ENCODE measurements around the gene SEMA4B. TPM values are rescaled to one million over a fixed set of nuclear protein-coding genes. Genes with fewer than 3 reads are reported as not detected.

The SEMA4B gene
- total RNA-seq, 1 donor from 2014 or later, result 48.7 TPM

DNA sequence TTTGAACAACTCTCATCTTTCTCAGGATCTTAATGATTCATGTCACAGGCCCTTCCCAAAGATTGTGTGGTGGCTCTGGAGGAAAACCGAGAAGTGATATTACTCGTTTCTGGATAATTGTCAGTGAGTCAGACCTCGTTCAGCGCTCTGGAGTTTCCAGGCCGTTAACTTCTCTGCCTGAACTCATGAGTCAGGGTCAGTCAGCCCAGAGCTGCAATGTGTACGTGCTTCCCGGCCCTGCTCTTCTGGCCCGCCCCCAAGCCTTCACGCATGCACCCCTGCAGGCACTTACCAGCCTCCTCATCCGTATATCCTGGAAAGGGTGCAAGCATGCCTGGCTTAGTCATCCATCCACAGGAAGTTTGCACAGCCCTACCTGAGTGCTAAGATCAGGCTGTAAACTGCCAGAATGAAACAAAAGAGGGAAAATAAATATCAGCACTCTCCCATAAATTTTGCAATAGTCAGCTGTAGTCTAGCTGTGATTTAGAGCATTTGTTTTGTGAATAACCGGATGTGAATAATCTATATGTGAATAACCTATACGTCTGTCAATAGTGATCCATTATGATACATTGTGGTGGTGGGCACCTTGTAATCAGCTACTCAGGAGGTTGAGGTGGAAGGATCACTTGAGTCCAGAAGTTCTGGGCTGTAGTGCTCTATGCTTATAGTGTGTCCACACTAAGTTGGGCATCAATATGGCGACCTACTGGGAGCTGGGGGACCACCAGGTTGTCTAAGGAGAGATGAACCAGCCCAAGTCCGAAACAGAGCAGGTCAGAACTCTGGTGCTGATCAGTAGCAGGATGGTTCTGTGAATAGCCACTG is 35.3 kb upstream of the SEMA4B start:
- no peaks in the 10 kb centered on the region for H3K27me3 ChIP-seq
- DNase-seq, result peak; percentile 92
- peak overlapping the region; percentile 63 for H3K27ac ChIP-seq
- peak; percentile 95 for ATAC-seq
- intact Hi-C loops (cut with DNase I), result no loop called here
- no peaks in the 10 kb centered on the region for H3K36me3 ChIP-seq
- no peak for TF ChIP-seq CTCF (IDR thresholded peaks at IDR 0.05)
- peaks cover 20% of the 10 kb centered on the region for H3K4me1 ChIP-seq
- H3K4me3 ChIP-seq, result no peak overlapping the region
- no peaks in the 10 kb centered on the region for H3K9me3 ChIP-seq

GRCh38 chr15:90167121-90167520 is 34.0 kb upstream of the SEMA4B start:
- intact Hi-C loops (cut with DNase I), result no loop called here
- Histone ChIP-seq H3K4me1 (peaks cover 14% of the 10 kb centered on the region), H3K36me3 (no peaks in the 10 kb centered on the region), H3K27me3 (no peaks in the 10 kb centered on the region), H3K4me3 (no peak overlapping the region), H3K27ac (no peak overlapping the region), H3K9me3 (no peaks in the 10 kb centered on the region)
- ATAC-seq (no peak), DNase-seq (no peak)
- no peak for TF ChIP-seq CTCF (IDR thresholded peaks at IDR 0.05)

GRCh38 chr15:90171623-90172022 is 29.5 kb upstream of the SEMA4B start:
- intact Hi-C loops (cut with DNase I), result no loop called here
- no peak for DNase-seq

DNA sequence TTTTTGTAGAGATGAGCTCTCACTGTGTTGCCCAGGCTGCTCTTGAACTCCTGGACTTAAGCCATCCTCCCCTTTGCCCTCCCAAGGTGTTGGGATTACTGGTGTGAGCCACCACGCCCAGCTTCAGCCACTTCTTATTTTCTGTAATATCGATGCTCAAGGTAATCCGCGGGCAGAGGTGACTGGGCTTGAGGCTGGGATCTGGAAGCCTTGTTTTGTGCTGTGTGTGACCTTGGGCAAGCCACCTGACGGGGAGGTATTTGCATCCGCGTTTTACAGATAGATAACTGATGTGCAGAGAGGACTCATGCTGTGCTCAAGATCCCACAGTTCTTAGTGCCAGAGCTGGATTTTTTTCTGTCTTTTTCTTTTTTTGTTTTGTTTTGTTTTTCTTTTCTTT is 27.8 kb upstream of the SEMA4B start:
- DNase-seq (no peak), ATAC-seq (no peak)
- H3K27me3 ChIP-seq, result no peaks in the 10 kb centered on the region
- no peaks in the 10 kb centered on the region for H3K36me3 ChIP-seq
- intact Hi-C loops (cut with DNase I), result no loop called here
- no peaks in the 10 kb centered on the region for H3K9me3 ChIP-seq
- no peak for TF ChIP-seq CTCF (IDR thresholded peaks at IDR 0.05)
- H3K27ac ChIP-seq, result no peak overlapping the region
- peaks cover 12% of the 10 kb centered on the region for H3K4me1 ChIP-seq
- no peak overlapping the region for H3K4me3 ChIP-seq

More at GRCh38 chr15:90171623-90172022, 29.5 kb upstream of the SEMA4B start:
- no peaks in the 10 kb centered on the region for H3K36me3 ChIP-seq
- H3K9me3 ChIP-seq, result no peaks in the 10 kb centered on the region
- no peak for ATAC-seq
- no peak overlapping the region for H3K27ac ChIP-seq
- no peak overlapping the region for H3K4me3 ChIP-seq
- peaks cover 12% of the 10 kb centered on the region for H3K4me1 ChIP-seq
- TF ChIP-seq CTCF (IDR thresholded peaks at IDR 0.05), result no peak
- no peaks in the 10 kb centered on the region for H3K27me3 ChIP-seq

- Histone ChIP-seq H3K27me3 (no peaks in the 10 kb centered on the region), H3K4me3 (no peak overlapping the region), H3K27ac (peak overlapping the region; percentile 82), H3K4me1 (peaks cover 12% of the 10 kb centered on the region), H3K9me3 (no peaks in the 10 kb centered on the region), H3K36me3 (no peaks in the 10 kb centered on the region)
- no peak for TF ChIP-seq CTCF (IDR thresholded peaks at IDR 0.05)
- ATAC-seq (peak; percentile 82), DNase-seq (peak; percentile 89)
- intact Hi-C loops (cut with DNase I), result no loop called here
These were observed 26.8 kb upstream of the SEMA4B start for GRCh38 chr15:90174140-90174875.
